GM18951 (cell line): ENCODE results near the gene BTN1A1.

Experiments
- POLR2A ChIP-seq: IDR thresholded peaks from 4 replicates; pipeline ENCODE4 v1.6.1; 2011; ENCODE audit warnings: mild to moderate bottlenecking; ENCODE audit not compliant: insufficient read length, insufficient read depth; ENCODE audit errors: extremely low read depth
- in situ Hi-C: fragments of 300-500 bp; cut with MboI; formaldehyde crosslinking; loops from one replicate; pipeline ENCODE4 v1.12.0; 2022; ENCODE audit warnings: low sequenced_read_pairs, mixed read lengths, inconsistent platforms; ENCODE audit not compliant: unreplicated experiment

Gene BTN1A1

DNA sequence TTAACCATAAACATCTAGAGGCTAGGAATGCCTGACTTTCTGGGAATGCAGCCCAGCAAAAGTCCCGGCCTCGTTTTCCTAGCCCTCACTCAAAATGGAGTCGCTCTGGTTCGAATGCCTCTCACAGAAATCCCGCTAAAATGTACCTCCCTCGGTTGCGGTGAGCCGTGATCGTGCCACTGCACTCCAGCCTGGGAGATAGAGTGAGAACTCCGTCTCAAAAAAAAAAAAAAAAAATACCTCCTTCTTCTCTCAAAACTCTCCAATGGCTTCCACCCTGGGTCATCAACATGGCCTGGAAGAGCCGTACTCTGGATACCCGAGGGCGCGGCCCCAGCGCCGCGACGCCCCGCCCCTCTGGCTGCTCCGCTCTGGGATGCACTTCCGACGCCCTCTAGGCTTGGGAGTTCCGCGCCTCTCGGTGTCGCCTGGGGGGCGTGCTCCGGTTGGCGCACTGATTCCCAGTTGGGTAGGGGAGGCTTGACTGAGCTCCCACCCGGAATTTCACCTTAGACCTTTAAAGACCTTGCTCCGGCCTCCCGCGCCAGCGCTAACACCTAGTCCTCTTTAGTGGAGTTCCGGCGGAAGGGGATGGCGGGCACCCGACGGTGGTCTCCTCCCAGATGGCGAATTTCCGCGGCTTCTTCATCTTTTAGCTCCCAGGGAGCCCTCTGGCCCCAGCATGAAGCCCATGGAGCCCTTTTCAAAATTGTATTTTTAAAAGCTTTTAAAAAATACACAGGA is 50.3 kb downstream of the BTN1A1 start:
- in situ Hi-C loops = no loop called here
- peak; percentile 65 for TF ChIP-seq POLR2A

GRCh38 chr6:26552205-26552604 is 52.1 kb downstream of the BTN1A1 start:
- in situ Hi-C loops = no loop called here
- TF ChIP-seq POLR2A = no peak

DNA sequence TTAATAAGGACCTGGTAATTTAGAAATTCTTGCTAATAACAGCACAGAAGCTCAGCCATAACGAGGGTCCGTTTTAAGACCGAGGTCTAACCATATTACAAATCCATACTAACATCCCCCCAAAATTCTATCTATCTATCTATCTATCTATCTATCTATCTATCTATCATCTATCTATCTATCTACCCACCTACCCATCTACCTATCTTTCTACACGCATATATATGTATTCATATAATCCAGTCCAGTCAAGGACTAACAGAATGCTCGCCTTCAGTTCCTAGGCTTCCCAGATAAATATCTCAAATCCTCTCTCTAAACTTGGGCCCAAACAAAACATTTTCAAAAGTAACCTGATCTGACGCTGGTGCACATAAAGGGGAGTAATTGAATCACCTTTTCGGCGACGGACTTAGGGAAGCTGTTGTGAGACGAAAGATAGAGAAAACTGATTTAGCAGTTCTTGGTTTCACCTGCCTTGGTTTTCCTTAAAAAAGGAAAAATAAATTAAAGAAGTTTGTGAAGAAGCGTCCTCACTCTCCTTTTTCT is 52.6 kb downstream of the BTN1A1 start:
- in situ Hi-C loops = no loop called here
- TF ChIP-seq POLR2A = no peak

GRCh38 chr6:26553264-26553634 is 53.1 kb downstream of the BTN1A1 start:
- TF ChIP-seq POLR2A = no peak
- in situ Hi-C loops = no loop called here

GRCh38 chr6:26553635-26554446 is 53.7 kb downstream of the BTN1A1 start:
- no peak for TF ChIP-seq POLR2A
- in situ Hi-C loops = no loop called here

- no peak for TF ChIP-seq POLR2A
- in situ Hi-C loops = no loop called here
Measured at GRCh38 chr6:26554447-26554696, 54.3 kb downstream of the BTN1A1 start.

DNA sequence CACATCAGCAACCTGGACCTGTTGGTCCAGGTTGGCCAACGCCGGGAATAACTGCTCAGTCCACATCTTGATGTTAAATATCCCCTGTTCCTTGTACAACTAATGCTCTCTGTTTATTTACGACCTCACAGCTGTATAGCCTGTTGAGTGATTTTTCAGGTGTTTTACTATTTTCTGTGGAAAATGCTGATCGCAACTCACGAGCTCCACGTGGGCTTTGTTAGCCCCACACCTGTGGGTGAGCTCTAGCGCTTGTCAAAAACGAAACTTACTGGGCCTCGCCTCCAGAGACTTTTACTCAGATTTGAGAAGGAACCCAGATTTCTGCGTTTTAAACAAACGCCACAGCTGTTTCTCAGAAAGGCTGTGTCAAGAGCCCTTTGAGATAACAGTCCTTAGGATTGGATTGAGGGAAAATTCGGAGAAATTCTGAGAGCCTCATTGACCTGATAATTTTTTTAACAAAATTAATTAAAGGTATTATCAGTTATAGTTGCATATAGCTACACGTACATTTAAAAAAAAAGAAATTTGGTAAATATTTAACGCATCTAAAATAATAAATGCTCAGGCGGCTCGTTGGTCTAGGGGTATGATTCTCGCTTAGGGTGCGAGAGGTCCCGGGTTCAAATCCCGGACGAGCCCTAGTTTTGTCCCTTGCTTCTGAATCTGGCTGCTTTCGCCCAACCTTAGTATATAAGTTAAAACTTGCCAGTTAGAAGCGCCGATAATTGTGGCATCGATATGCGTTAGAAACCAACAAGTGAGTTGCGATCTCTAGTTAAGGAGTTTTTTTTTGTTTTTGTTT is 54.8 kb downstream of the BTN1A1 start:
- in situ Hi-C loops = no loop called here
- TF ChIP-seq POLR2A = no peak

DNA sequence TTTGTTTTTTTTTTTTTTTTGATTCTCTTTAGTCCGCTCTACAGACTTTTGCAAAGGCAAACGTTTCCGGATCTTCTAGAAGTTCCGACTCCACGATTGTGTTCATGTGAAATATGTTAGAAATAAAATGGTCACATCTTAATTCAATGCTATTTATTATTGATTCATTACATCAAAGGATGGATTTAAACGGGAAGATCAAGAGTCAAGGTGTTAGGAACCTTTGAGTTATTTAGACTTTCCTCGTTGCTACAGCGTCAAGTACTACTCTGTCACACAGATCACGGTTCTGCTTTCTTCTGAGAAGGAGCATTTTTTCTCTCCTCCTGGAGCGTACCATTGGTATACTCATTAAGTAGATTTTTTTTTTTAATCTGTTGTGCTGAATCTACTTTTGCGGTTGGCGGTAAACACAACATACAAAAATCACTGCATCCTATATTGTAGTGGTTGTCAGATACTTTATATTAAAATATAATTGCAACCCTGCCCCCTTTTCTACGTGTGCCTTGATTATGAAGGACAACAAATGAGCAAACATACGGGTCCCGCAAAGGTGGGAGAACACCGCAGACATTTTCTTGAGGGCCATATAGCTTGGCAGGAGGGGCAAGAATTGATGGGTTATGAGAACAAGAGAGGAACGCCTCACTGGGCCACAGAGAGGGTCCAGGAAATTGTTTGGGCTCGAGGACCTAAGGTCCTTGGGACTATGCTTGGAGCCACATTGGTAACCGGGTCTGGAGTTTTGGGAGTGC is 55.6 kb downstream of the BTN1A1 start:
- in situ Hi-C loops = no loop called here
- no peak for TF ChIP-seq POLR2A

DNA sequence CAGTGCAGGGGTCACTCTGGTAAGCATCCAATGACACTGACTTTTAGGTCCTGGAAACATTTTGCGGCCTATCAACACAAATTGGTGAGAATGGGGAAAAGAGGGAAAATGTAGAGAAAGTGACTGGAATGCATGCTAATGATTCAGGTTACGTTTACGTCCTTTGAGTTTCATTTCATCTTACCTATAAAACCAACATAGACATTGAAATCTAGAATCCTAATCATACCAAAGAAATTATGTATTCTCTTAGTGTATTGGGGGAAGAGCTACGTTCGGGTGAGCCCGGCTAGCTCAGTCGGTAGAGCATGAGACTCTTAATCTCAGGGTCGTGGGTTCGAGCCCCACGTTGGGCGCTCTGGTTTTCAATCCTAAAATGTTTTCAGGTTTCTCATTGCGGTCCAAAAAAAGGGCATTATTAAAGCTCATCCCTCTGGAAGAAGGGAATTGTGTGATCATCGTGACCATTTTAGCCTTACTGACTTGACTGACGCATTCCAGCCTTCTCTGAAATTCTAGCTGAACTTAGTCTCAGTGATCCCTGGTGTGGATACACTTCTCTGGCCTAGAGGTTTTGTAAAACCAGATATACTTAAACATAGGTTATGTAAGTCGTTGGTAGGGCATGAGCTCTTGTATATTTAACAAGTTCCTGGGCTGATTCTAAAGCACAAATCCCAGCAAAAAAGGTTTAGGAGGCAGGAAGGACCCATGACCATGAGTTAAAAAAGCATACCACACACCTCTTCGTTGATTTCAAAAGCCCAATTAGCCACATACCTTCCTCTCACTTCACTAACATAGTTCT is 56.4 kb downstream of the BTN1A1 start:
- in situ Hi-C loops = no loop called here
- no peak for TF ChIP-seq POLR2A
